K562 (cell line): Measurements from ENCODE around the gene SRGAP3. TPM values are rescaled to one million over a fixed set of nuclear protein-coding genes. Genes with fewer than 3 reads are reported as not detected.
A peak's percentile ranks its signal among the peaks of the same experiment; 100 is the strongest.

Experiments used
- BRD9 ChIP-seq: fragments of 450-650 bp; IDR thresholded peaks from 2 replicates; pipeline ENCODE4 v1.6.1; 2018; ENCODE audit warnings: low read depth; ENCODE audit not compliant: partially characterized antibody
- CBFA2T3 ChIP-seq: fragments of 450-650 bp; IDR thresholded peaks from 2 replicates; pipeline ENCODE4 v1.6.1; 2017
- FUS ChIP-seq: fragments of 200-400 bp; formaldehyde crosslinking; optimal IDR thresholded peaks from 2 replicates; pipeline ENCODE3; 2017; ENCODE audit warnings: low read depth, low read length
- NCOA4 ChIP-seq: fragments of 450-650 bp; IDR thresholded peaks from 2 replicates; pipeline ENCODE4 v1.6.1; 2018; ENCODE audit warnings: mild to moderate bottlenecking; ENCODE audit not compliant: partially characterized antibody
- NFE2 ChIP-seq: IDR thresholded peaks from 2 replicates; pipeline ENCODE4 v1.6.1; 2014; ENCODE audit warnings: antibody characterized with exemption, low read depth
- TAF1 ChIP-seq: IDR thresholded peaks from 2 replicates; pipeline ENCODE4 v1.6.1; 2011; ENCODE audit warnings: mild to moderate bottlenecking, low read length, moderate library complexity; ENCODE audit not compliant: insufficient read depth, control insufficient read depth, severe bottlenecking; ENCODE audit errors: extremely low read depth
- ZNF583 ChIP-seq: fragments of 250-450 bp; sonication (Bioruptor Pico); IDR thresholded peaks from 2 replicates; pipeline ENCODE4 v1.4.0; 2020
- ZNF668 ChIP-seq: fragments of 250-450 bp; sonication (Bioruptor Pico); IDR thresholded peaks from 2 replicates; pipeline ENCODE4 v1.8.0; 2022; ENCODE audit warnings: mild to moderate bottlenecking, inconsistent platforms
- polyA plus RNA-seq, 8 experiments: library from polyadenylated mRNA; depleted of rRNA in 4 of 8; stranded (reverse) in 5 of 8; unstranded in 3 of 8; fragments of >200 nt; fragmentation: Nextera tagmentation in 2 of 8; fragmentation: Illumina TruSeq in 1 of 8; extraction: Ambion mirVana in 2 of 8; extraction: Trizol in 1 of 8; gene quantifications; 2 replicates each; pipeline versions ENCODE4 v1.2.1 to v1.2.3, GENCODE V29; 2011 to 2014; ENCODE audit warnings: inconsistent platforms in 1 of 8, missing spikeins in 1 of 8
- total RNA-seq, 7 experiments: library from RNA; depleted of rRNA in 6 of 7; stranded (reverse); fragments of >200 nt in 6 of 7; fragmentation: Illumina TruSeq in 2 of 7; extraction: Trizol in 2 of 7; gene quantifications; 2 replicates each; pipeline versions ENCODE4 v1.2.1 to v1.2.3, GENCODE V29; 2011 to 2021; ENCODE audit warnings: low replicate concordance in 1 of 7
- TF ChIP-seq, protein P1 (sequence below): sonication (generic); formaldehyde crosslinking; IDR thresholded peaks from 2 replicates; pipeline ENCODE4 v1.8.0; 2023; ENCODE audit warnings: missing genetic modification reagents, mild to moderate bottlenecking, borderline replicate concordance
- TF ChIP-seq, protein P2 (sequence below): fragments of 200-600 bp; sonication (generic); IDR thresholded peaks from one replicate; pipeline ENCODE4 v1.6.1; 2012; ENCODE audit warnings: mild to moderate bottlenecking, low read depth, low read length, inconsistent platforms

Gene SRGAP3
- total and polyA plus RNA-seq, 9 of the 15 experiments (the other 6 are each of a cell fraction or from before 2014, with no cell fraction given), result 0.11 to 0.85 (median 0.35) TPM; not detected in 2

GRCh38 chr3:9130345-9131305, 118.8 kb downstream of the SRGAP3 start (continued):
- TF ChIP-seq, protein P1, sequence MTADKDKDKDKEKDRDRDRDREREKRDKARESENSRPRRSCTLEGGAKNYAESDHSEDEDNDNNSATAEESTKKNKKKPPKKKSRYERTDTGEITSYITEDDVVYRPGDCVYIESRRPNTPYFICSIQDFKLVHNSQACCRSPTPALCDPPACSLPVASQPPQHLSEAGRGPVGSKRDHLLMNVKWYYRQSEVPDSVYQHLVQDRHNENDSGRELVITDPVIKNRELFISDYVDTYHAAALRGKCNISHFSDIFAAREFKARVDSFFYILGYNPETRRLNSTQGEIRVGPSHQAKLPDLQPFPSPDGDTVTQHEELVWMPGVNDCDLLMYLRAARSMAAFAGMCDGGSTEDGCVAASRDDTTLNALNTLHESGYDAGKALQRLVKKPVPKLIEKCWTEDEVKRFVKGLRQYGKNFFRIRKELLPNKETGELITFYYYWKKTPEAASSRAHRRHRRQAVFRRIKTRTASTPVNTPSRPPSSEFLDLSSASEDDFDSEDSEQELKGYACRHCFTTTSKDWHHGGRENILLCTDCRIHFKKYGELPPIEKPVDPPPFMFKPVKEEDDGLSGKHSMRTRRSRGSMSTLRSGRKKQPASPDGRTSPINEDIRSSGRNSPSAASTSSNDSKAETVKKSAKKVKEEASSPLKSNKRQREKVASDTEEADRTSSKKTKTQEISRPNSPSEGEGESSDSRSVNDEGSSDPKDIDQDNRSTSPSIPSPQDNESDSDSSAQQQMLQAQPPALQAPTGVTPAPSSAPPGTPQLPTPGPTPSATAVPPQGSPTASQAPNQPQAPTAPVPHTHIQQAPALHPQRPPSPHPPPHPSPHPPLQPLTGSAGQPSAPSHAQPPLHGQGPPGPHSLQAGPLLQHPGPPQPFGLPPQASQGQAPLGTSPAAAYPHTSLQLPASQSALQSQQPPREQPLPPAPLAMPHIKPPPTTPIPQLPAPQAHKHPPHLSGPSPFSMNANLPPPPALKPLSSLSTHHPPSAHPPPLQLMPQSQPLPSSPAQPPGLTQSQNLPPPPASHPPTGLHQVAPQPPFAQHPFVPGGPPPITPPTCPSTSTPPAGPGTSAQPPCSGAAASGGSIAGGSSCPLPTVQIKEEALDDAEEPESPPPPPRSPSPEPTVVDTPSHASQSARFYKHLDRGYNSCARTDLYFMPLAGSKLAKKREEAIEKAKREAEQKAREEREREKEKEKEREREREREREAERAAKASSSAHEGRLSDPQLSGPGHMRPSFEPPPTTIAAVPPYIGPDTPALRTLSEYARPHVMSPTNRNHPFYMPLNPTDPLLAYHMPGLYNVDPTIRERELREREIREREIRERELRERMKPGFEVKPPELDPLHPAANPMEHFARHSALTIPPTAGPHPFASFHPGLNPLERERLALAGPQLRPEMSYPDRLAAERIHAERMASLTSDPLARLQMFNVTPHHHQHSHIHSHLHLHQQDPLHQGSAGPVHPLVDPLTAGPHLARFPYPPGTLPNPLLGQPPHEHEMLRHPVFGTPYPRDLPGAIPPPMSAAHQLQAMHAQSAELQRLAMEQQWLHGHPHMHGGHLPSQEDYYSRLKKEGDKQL, result no peak
- no peak for TF ChIP-seq ZNF668 (CRISPR knock-in tag)
- TF ChIP-seq FUS, result no peak
- no peak for TF ChIP-seq ZNF583 (CRISPR knock-in tag)
- no peak for TF ChIP-seq TAF1
- TF ChIP-seq, protein P2, sequence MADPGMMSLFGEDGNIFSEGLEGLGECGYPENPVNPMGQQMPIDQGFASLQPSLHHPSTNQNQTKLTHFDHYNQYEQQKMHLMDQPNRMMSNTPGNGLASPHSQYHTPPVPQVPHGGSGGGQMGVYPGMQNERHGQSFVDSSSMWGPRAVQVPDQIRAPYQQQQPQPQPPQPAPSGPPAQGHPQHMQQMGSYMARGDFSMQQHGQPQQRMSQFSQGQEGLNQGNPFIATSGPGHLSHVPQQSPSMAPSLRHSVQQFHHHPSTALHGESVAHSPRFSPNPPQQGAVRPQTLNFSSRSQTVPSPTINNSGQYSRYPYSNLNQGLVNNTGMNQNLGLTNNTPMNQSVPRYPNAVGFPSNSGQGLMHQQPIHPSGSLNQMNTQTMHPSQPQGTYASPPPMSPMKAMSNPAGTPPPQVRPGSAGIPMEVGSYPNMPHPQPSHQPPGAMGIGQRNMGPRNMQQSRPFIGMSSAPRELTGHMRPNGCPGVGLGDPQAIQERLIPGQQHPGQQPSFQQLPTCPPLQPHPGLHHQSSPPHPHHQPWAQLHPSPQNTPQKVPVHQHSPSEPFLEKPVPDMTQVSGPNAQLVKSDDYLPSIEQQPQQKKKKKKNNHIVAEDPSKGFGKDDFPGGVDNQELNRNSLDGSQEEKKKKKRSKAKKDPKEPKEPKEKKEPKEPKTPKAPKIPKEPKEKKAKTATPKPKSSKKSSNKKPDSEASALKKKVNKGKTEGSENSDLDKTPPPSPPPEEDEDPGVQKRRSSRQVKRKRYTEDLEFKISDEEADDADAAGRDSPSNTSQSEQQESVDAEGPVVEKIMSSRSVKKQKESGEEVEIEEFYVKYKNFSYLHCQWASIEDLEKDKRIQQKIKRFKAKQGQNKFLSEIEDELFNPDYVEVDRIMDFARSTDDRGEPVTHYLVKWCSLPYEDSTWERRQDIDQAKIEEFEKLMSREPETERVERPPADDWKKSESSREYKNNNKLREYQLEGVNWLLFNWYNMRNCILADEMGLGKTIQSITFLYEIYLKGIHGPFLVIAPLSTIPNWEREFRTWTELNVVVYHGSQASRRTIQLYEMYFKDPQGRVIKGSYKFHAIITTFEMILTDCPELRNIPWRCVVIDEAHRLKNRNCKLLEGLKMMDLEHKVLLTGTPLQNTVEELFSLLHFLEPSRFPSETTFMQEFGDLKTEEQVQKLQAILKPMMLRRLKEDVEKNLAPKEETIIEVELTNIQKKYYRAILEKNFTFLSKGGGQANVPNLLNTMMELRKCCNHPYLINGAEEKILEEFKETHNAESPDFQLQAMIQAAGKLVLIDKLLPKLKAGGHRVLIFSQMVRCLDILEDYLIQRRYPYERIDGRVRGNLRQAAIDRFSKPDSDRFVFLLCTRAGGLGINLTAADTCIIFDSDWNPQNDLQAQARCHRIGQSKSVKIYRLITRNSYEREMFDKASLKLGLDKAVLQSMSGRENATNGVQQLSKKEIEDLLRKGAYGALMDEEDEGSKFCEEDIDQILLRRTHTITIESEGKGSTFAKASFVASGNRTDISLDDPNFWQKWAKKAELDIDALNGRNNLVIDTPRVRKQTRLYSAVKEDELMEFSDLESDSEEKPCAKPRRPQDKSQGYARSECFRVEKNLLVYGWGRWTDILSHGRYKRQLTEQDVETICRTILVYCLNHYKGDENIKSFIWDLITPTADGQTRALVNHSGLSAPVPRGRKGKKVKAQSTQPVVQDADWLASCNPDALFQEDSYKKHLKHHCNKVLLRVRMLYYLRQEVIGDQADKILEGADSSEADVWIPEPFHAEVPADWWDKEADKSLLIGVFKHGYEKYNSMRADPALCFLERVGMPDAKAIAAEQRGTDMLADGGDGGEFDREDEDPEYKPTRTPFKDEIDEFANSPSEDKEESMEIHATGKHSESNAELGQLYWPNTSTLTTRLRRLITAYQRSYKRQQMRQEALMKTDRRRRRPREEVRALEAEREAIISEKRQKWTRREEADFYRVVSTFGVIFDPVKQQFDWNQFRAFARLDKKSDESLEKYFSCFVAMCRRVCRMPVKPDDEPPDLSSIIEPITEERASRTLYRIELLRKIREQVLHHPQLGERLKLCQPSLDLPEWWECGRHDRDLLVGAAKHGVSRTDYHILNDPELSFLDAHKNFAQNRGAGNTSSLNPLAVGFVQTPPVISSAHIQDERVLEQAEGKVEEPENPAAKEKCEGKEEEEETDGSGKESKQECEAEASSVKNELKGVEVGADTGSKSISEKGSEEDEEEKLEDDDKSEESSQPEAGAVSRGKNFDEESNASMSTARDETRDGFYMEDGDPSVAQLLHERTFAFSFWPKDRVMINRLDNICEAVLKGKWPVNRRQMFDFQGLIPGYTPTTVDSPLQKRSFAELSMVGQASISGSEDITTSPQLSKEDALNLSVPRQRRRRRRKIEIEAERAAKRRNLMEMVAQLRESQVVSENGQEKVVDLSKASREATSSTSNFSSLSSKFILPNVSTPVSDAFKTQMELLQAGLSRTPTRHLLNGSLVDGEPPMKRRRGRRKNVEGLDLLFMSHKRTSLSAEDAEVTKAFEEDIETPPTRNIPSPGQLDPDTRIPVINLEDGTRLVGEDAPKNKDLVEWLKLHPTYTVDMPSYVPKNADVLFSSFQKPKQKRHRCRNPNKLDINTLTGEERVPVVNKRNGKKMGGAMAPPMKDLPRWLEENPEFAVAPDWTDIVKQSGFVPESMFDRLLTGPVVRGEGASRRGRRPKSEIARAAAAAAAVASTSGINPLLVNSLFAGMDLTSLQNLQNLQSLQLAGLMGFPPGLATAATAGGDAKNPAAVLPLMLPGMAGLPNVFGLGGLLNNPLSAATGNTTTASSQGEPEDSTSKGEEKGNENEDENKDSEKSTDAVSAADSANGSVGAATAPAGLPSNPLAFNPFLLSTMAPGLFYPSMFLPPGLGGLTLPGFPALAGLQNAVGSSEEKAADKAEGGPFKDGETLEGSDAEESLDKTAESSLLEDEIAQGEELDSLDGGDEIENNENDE, result no peak
- TF ChIP-seq NFE2, result no peak
- TF ChIP-seq NCOA4, result no peak
- no peak for TF ChIP-seq BRD9
- TF ChIP-seq CBFA2T3, result peak; percentile 28; the same call in 1 of the 2 replicates
